A204.1 (cell line): ENCODE measurements around the gene SOX12.
"Not testable (repeated sequence)": the region's sequence is repeated elsewhere in the genome, so short reads cannot be mapped to it uniquely, and the experiment has no call there.

ENCODE experiments used
- FAIRE-seq: peaks from 2 replicates; lab custom pipeline; 2012; peaks lifted over from hg19 to GRCh38; lab: Jason Lieb, UNC

The SOX12 gene

GRCh38 chr20:328975-329695 lies 3.8 kb downstream of the SOX12 start:
- FAIRE-seq = no peak

- FAIRE-seq = no peak
These were observed 4.5 kb downstream of the SOX12 start for GRCh38 chr20:329851-330232.

GRCh38 chr20:330233-331149 lies 5.1 kb downstream of the SOX12 start:
- no peak for FAIRE-seq

GRCh38 chr20:334578-334977 lies 9.2 kb downstream of the SOX12 start:
- FAIRE-seq = no peak

GRCh38 chr20:336040-336439 lies 10.7 kb downstream of the SOX12 start:
- FAIRE-seq = not testable (repeated sequence)

GRCh38 chr20:341682-342081 lies 16.3 kb downstream of the SOX12 start:
- no peak for FAIRE-seq

- no peak for FAIRE-seq
These were observed 17.8 kb downstream of the SOX12 start for GRCh38 chr20:343107-343506.

- FAIRE-seq = no peak
These were observed 20.8 kb downstream of the SOX12 start for GRCh38 chr20:346033-346639.

GRCh38 chr20:346640-347316 lies 21.4 kb downstream of the SOX12 start, which contains the start of gene NRSN2:
TSS of gene NRSN2 (plus strand) at chr20:347111. CDS start at chr20:349644, 2,533 bp downstream.
- FAIRE-seq = no peak

GRCh38 chr20:347317-347639 lies 21.9 kb downstream of the SOX12 start:
- no peak for FAIRE-seq

GRCh38 chr20:347640-348484 lies 22.5 kb downstream of the SOX12 start:
- peak; percentile 89 for FAIRE-seq

GRCh38 chr20:348972-349841 lies 23.9 kb downstream of the SOX12 start:
- FAIRE-seq = no peak

- FAIRE-seq = no peak
These were observed 27.8 kb downstream of the SOX12 start for GRCh38 chr20:353166-353565.

GRCh38 chr20:354298-354977 lies 29.1 kb downstream of the SOX12 start:
- no peak for FAIRE-seq

GRCh38 chr20:356154-356553 lies 30.8 kb downstream of the SOX12 start:
- not testable (repeated sequence) for FAIRE-seq

- FAIRE-seq = no peak
These were observed 31.4 kb downstream of the SOX12 start for GRCh38 chr20:356745-357144.

- FAIRE-seq = no peak
These were observed 33.7 kb downstream of the SOX12 start for GRCh38 chr20:358891-359555.

GRCh38 chr20:361561-361960 lies 36.2 kb downstream of the SOX12 start:
- no peak for FAIRE-seq
